Right lobe of liver (tissue), 4 donors: ENCODE results near the gene SAMD5.

ENCODE experiments used
- POLR2A ChIP-seq: fragments of 450-650 bp; IDR thresholded peaks from one replicate; pipeline ENCODE4 v1.6.1; 2017; ENCODE audit warnings: antibody characterized with exemption, mild to moderate bottlenecking
- TF ChIP-seq, protein P1 (sequence below), 4 donors: fragments of 200-600 bp in 3 of 4; fragments of 450-650 bp in 1 of 4; IDR thresholded peaks; one replicate each; pipeline versions ENCODE4 v1.5.1 to v1.8.0; 2016 to 2022; ENCODE audit warnings: antibody characterized with exemption in 4 of 4, mild to moderate bottlenecking in 2 of 4
- donor health status: DM: no; HTN: no; CAD: no.
- donor health status: DM: no; HTN: no; CAD: no.
- donor health status: DM: no; HTN: yes; CAD: no.

DNA sequence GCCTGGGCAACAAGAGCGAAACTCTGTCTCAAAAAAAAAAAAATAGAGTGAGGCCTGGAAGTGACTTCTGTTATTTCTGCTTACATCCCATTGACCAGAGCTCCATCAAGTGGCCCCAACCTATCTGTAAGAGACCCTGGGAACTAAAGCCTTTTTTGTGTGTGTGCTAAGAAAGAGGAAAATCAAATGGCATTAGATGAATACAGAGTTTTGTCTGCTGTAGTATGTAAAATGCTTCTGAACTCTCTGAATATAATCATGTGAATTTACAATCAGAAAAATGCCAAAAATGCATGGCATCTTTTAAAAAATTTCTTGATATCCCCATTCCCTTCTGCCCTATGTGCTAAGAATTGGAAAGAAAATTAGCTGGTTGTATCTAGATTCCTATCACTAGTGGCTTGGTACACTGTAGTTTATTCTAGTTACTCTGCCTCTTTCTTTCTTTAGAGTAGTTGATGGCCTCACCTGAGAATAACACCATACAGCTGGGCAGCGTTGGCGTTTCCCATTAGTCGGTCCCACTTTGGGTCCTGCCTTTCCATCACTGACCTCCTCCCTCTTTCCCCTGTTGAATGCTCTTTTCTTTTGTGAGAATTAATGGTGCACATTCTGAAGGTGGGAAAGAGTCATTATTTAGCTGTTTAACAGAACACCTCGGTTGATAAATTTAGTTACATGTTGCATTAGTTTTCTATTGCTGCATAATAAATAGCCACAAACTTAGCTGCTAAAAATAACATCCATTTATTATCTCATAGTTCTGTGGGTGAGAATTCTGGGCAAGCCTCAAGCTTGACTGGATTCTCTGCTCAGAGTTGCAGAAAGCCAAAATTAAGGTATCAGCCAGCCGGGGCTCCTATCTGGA is 38.2 kb downstream of the SAMD5 start:
- TF ChIP-seq POLR2A, result no peak
- TF ChIP-seq, protein P1, sequence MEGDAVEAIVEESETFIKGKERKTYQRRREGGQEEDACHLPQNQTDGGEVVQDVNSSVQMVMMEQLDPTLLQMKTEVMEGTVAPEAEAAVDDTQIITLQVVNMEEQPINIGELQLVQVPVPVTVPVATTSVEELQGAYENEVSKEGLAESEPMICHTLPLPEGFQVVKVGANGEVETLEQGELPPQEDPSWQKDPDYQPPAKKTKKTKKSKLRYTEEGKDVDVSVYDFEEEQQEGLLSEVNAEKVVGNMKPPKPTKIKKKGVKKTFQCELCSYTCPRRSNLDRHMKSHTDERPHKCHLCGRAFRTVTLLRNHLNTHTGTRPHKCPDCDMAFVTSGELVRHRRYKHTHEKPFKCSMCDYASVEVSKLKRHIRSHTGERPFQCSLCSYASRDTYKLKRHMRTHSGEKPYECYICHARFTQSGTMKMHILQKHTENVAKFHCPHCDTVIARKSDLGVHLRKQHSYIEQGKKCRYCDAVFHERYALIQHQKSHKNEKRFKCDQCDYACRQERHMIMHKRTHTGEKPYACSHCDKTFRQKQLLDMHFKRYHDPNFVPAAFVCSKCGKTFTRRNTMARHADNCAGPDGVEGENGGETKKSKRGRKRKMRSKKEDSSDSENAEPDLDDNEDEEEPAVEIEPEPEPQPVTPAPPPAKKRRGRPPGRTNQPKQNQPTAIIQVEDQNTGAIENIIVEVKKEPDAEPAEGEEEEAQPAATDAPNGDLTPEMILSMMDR (IDR thresholded peaks at IDR 0.05), result no peak
